ENCODE results near the gene AKT3.

GRCh38 chr1:243706563-243706962, 143.5 kb downstream of the AKT3 start:
- TF ChIP-seq SMC3 (IDR thresholded peaks at IDR 0.05) = no peak
- TF ChIP-seq EP300 (IDR thresholded peaks at IDR 0.05) = no peak
- no peak for TF ChIP-seq MAFK (IDR thresholded peaks at IDR 0.05; ENCODE audit: partially characterized antibody)
- no peak for TF ChIP-seq JUN (IDR thresholded peaks at IDR 0.05)
- TF ChIP-seq POLR2A (IDR thresholded peaks at IDR 0.05; ENCODE audit: low read length) = no peak
- no peak for TF ChIP-seq CTCF (IDR thresholded peaks at IDR 0.05)
- no peak for TF ChIP-seq ELK1 (IDR thresholded peaks at IDR 0.05; ENCODE audit: low read depth, low read length)
- no peak for TF ChIP-seq ZNF302 (CRISPR knock-in tag; IDR thresholded peaks at IDR 0.05)

Data from A549 (cell line).